NCI-H1417 treated with DMSO at 0.1 percent for 48 hours (cell line): ENCODE measurements around the gene BTBD8.

Source experiments
- DNase-seq: peaks from one replicate; lab custom pipeline; 2025; lab: John Stamatoyannopoulos, UW

BTBD8 gene

DNA sequence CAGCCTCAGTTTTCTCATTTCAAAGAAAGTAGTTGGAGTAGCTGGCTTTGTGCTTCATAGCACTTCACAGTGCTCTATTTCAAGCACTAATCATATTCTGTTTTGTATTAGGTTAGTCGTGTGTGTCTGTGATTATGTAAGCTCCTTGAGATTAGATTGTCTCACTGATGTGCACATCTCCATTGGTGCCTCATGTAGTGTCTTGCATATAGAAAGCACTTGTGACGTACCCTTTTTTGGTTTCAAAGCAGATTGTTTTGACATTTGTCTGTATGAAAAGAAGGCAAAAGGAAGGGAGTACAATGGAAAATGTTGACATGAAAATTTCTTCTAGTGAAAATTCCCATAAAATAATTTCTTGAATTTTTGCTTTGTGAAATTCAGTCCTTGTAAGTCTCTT is 13.9 kb downstream of the BTBD8 start:
- no peak for DNase-seq

GRCh38 chr1:92094595-92094994 is 14.4 kb downstream of the BTBD8 start:
- no peak for DNase-seq

GRCh38 chr1:92095874-92096273 is 15.7 kb downstream of the BTBD8 start:
- no peak for DNase-seq

- no peak for DNase-seq
Measured at GRCh38 chr1:92096317-92096716, 16.2 kb downstream of the BTBD8 start.

DNA sequence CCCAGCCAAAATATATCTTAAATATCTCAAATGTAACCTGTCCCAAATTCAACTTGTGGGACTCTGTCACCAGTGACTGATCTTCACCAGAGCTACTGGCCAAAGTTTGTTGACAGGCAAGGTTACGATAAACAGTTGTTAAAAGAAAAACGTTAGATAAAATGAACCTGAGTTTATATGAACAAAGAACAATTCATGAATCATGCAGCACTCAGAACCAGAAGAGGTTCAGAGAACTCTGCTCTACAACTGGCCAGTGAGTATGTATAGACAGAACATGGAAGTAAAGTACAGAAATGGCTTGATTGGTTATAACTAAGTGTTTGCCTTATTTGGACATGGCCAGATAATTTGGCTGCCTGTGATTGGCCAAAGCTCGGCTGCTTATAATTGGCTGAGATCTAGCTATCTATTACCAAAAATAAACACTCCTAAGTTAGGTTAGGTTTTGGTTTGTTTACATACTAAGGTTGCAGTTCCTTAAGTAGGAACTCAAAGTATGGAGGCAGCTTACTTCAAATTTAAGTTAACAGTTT is 25.5 kb downstream of the BTBD8 start:
- DNase-seq = no peak

- no peak for DNase-seq
Measured at GRCh38 chr1:92108631-92109030, 28.5 kb downstream of the BTBD8 start.

GRCh38 chr1:92117526-92117925 is 37.4 kb downstream of the BTBD8 start:
- no peak for DNase-seq

- DNase-seq = no peak
Measured at GRCh38 chr1:92118826-92119225, 38.7 kb downstream of the BTBD8 start.

DNA sequence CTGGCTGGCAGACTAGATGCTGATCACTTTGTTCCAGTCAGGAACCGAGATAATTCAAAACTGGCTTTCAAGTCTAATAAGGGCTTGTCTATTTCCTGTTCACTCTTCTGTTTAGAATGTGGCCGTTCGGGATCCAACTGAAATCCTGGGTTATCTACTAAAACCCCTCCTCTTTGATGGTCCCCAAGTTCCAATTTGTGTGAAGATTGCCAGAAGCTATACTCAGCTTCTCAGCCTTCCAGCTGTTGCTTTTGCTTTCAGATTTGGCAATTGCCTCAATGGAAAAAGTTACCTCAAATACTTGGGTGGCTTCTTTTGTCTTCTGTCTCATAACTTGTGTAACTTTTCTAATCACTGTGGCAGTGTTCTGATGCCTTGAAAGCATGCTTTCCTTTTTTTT is 43.7 kb downstream of the BTBD8 start:
- no peak for DNase-seq

GRCh38 chr1:92125204-92125603 is 45.1 kb downstream of the BTBD8 start:
- DNase-seq = no peak

GRCh38 chr1:92126088-92126487 is 45.9 kb downstream of the BTBD8 start:
- DNase-seq = no peak

DNA sequence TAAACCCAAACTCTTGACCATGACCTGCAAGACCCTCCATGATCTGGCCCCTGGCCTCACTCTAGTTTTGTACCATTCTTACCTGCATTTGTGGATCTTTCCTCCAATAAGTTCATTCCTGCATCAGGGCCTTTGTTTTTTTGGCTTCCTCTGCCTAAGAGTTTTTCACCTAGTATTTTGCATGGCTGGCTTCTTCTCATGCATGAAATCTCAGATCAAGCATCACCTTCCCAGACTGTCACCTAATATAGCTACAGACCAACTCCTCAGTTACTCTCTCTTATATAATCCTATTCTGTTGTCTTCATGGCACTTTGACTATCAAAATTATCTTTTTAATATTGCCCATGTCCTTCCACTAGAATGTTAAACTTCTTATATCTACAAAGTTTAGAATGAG is 54.2 kb downstream of the BTBD8 start:
- DNase-seq = no peak

- DNase-seq = no peak
Measured at GRCh38 chr1:92136341-92136740, 56.2 kb downstream of the BTBD8 start.

DNA sequence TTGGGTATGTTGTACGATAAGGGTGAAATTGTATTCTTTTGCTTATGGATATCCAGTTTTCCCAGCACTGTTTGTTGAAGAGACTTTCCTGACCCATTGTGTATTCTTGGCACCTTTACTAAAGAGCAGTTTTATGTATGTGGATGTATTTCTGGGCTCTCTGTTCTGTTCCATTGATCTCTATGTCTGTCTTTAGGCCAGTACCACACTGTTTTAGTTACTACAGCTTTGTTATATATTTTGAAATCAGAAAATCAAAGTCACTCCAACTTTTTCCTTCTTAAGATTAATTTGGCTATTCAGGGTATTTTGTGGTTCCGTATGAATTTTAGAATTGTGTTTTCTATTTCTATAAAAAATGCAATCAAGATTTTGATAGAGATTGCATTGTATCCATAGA is 74.8 kb downstream of the BTBD8 start:
- DNase-seq = no peak

- no peak for DNase-seq
Measured at GRCh38 chr1:92159593-92159992, 79.4 kb downstream of the BTBD8 start.

DNA sequence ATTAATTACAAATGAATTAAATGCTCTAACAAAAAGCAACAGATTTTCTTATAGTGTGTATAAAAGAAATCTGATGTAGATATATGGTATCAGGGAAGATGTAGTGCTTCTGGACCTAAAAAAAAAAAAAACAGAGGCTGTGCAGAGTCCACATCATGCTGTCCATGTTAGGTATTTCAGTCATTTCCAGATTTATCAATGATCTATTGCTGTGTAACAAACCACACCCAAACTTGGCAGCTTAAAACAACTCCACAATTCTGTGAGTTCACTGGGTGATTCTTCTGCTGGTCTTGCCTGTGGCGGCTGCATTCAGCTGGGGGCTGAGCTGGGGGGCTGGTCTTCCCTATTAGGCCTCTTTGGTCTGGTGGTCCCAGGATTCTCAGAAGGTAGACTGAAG is 85.2 kb downstream of the BTBD8 start:
- no peak for DNase-seq

DNA sequence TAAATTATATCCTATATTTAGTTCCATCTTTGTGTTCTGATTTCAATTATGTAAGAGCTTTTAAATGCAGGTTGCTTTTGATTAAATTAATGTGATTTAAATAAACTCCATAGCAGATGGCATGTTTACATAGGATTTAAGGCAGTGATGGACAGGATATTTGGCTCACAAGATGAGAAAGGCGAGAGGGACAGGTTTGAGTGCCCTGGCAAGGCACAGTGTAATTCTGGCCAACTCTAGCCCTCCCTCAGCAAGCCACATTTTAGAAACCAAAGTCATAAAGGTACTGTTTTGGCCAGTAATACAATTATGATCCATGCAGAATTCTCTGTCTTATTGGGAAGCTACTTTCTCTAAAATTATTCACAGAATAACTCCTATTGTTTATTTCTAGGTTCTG is 87.0 kb downstream of the BTBD8 start:
- no peak for DNase-seq

- no peak for DNase-seq
Measured at GRCh38 chr1:92168657-92169056, 88.5 kb downstream of the BTBD8 start.

- no peak for DNase-seq
Measured at GRCh38 chr1:92169214-92170005, 89.3 kb downstream of the BTBD8 start.

DNA sequence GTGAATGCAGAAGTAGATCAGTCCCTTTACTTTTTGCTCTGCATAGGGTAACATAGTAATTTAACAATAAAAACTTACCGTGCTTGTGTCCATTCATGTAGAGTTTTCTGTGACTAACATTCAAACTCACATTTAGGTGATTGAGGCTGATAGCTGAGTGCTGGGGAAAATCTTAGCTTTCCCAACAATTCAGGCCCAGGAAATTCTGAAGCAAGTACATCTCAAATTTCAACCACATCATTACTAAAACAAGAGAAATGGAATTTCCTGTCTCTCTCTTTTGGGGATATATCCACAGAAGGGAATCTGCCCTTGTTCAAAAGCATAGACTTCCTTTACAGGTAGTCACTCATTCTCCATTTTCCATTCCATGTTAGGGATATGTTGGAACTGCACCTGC is 104.5 kb downstream of the BTBD8 start:
- no peak for DNase-seq

DNA sequence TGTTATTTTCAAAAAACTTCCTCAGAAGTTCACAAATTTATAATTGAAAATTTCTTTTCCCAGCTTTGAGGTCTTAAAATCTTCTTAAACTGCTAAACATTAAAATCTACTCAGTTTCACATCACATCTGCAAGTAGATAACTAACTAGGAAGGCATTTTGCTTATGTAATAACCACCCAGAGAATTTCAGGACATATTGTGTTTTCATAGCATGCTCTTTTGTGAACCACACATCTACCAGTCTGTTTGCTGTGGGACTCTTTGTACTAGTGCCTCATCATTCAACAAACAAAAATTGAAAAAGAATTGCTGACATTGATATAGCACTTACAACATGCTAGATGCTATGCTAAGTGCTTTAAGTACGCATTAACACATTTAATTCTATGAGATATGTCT is 105.9 kb downstream of the BTBD8 start:
- no peak for DNase-seq

GRCh38 chr1:92188436-92189255 is 108.5 kb downstream of the BTBD8 start:
- DNase-seq = no peak

DNA sequence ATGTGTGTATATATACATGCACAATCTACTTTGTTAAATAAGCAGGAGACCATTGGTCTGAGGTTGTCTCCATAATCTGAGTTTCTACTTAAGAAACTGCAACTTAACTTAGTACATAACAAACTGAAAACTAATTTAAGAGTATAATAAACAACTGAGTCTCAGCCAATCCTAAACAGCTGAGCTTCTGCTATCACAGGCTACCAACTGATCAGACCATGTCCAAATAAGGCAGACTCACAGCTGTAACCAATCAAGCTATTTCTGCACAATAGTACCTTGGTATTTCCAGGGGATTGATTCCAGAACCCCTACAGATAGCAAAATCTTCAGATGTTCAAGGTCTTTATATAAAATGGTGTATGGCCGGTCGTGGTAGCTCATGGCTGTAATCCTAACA is 111.6 kb downstream of the BTBD8 start:
- no peak for DNase-seq
